ENCODE data around the gene TRPC3.

Gene TRPC3

GRCh38 chr4:121951521-121952110 is at the start of gene TRPC3:
TRPC3 (minus strand) TSS chr4:121952060; CDS start chr4:121951680, 380 bp downstream.
- DNase-seq (ENCODE audit: low read depth), result peak; percentile 7

GRCh38 chr4:122000849-122001248 is 49.0 kb upstream of the TRPC3 start:
- DNase-seq (ENCODE audit: low read depth), result no peak

- no peak for DNase-seq (ENCODE audit: low read depth)
Measured at GRCh38 chr4:121998024-121998423, 46.2 kb upstream of the TRPC3 start.

GRCh38 chr4:121995790-121996537 is 44.1 kb upstream of the TRPC3 start:
- no peak for DNase-seq (ENCODE audit: low read depth)

- no peak for DNase-seq (ENCODE audit: low read depth)
Measured at GRCh38 chr4:121991968-121992367, 40.1 kb upstream of the TRPC3 start.

- DNase-seq (ENCODE audit: low read depth), result no peak
Measured at GRCh38 chr4:121990489-121990888, 38.6 kb upstream of the TRPC3 start.

GRCh38 chr4:121989715-121990114 is 37.9 kb upstream of the TRPC3 start:
- no peak for DNase-seq (ENCODE audit: low read depth)

- DNase-seq (ENCODE audit: low read depth), result no peak
Measured at GRCh38 chr4:121988950-121989349, 37.1 kb upstream of the TRPC3 start.

- no peak for DNase-seq (ENCODE audit: low read depth)
Measured at GRCh38 chr4:121980643-121981042, 28.8 kb upstream of the TRPC3 start.

GRCh38 chr4:121978172-121978516 is 26.3 kb upstream of the TRPC3 start:
- no peak for DNase-seq (ENCODE audit: low read depth)

- DNase-seq (ENCODE audit: low read depth), result no peak
Measured at GRCh38 chr4:121977251-121978171, 25.7 kb upstream of the TRPC3 start.

- DNase-seq (ENCODE audit: low read depth), result no peak
Measured at GRCh38 chr4:121975784-121976183, 23.9 kb upstream of the TRPC3 start.

- DNase-seq (ENCODE audit: low read depth), result no peak
Measured at GRCh38 chr4:121973816-121974215, 22.0 kb upstream of the TRPC3 start.

GRCh38 chr4:121968859-121969258 is 17.0 kb upstream of the TRPC3 start:
- no peak for DNase-seq (ENCODE audit: low read depth)

- no peak for DNase-seq (ENCODE audit: low read depth)
Measured at GRCh38 chr4:121964958-121965357, 13.1 kb upstream of the TRPC3 start.

- DNase-seq (ENCODE audit: low read depth), result no peak
Measured at GRCh38 chr4:121960818-121961217, 9.0 kb upstream of the TRPC3 start.

- no peak for DNase-seq (ENCODE audit: low read depth)
Measured at GRCh38 chr4:121958777-121959176, 6.9 kb upstream of the TRPC3 start.

GRCh38 chr4:121957266-121957665 is 5.4 kb upstream of the TRPC3 start:
- no peak for DNase-seq (ENCODE audit: low read depth)

GRCh38 chr4:121953860-121954259 is 2.0 kb upstream of the TRPC3 start:
- no peak for DNase-seq (ENCODE audit: low read depth)

GRCh38 chr4:121952290-121952689 is 430 bp upstream of the TRPC3 start:
- no peak for DNase-seq (ENCODE audit: low read depth)

- DNase-seq (ENCODE audit: low read depth), result peak; percentile 1
Measured at GRCh38 chr4:121950680-121951520, 960 bp downstream of the TRPC3 start.

- peak; percentile 84 for DNase-seq (ENCODE audit: low read depth)
Measured at GRCh38 chr4:121950212-121950679, 1.6 kb downstream of the TRPC3 start.

Data from stimulated activated CD8-positive, alpha-beta memory T cell treated with anti-CD3 and anti-CD28 coated beads, Interleukin-15, amount 100 ng/mL, for 24 hours (primary cell).